Measurements from ENCODE around the gene NUP205. TPM values are rescaled to one million over a fixed set of nuclear protein-coding genes. Genes with fewer than 3 reads are reported as not detected.

The NUP205 gene
- total RNA-seq, 1 donor from 2014 or later: 66.1 TPM

DNA sequence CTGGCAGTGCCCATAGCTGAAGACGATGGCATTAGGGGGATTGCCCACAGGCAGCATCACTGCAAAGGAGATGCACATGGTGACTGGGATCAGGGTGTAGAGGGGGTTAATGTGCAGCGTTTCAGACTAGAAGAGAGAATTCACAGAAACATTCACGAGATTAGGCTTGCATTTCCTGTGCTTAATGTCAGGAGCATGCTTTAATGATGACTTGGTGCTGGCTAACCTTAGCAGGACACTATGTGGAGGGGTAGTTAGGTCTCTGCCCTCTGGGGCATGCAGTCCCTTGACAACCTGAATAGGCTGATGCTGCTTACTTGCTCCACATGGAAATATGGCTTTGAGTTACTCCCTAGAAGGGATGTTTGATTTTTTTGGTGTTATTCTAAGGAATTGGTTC lies 126.4 kb downstream of the NUP205 start:
- Mint-ChIP-seq H3K27ac (ENCODE audit: unreplicated experiment) (no peak overlapping the region), H3K4me3 (ENCODE audit: unreplicated experiment) (no peak overlapping the region), H3K4me1 (ENCODE audit: unreplicated experiment) (peaks cover 15% of the 10 kb centered on the region), H3K27me3 (ENCODE audit: unreplicated experiment) (peaks cover 8% of the 10 kb centered on the region), H3K36me3 (ENCODE audit: low read depth, unreplicated experiment) (peaks cover 14% of the 10 kb centered on the region), H3K9me3 (ENCODE audit: unreplicated experiment) (no peaks in the 10 kb centered on the region)
- TF ChIP-seq, protein P1, sequence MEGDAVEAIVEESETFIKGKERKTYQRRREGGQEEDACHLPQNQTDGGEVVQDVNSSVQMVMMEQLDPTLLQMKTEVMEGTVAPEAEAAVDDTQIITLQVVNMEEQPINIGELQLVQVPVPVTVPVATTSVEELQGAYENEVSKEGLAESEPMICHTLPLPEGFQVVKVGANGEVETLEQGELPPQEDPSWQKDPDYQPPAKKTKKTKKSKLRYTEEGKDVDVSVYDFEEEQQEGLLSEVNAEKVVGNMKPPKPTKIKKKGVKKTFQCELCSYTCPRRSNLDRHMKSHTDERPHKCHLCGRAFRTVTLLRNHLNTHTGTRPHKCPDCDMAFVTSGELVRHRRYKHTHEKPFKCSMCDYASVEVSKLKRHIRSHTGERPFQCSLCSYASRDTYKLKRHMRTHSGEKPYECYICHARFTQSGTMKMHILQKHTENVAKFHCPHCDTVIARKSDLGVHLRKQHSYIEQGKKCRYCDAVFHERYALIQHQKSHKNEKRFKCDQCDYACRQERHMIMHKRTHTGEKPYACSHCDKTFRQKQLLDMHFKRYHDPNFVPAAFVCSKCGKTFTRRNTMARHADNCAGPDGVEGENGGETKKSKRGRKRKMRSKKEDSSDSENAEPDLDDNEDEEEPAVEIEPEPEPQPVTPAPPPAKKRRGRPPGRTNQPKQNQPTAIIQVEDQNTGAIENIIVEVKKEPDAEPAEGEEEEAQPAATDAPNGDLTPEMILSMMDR (IDR thresholded peaks at IDR 0.05; ENCODE audit: unreplicated experiment): no peak
- DNase-seq (ENCODE audit: low spot score): no peak

DNA sequence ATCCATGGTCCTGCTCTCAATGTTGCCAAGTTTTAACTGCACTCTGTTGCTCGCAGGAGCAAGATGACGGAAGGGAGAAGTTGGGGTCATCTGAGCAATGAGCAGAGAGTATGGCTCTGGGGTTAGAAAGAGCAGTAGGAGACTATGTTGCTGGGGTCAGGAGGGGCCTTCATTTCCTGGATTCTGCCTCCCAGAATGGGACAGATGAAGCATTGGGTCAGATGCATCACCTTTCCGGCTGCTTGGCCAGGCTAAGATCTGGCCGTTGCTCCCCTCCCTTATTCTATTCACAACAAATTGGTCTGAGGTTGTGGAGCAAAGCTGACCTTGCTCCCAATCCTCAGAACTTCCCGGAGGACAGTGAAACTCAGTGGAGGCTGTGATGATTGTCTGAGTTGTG lies 127.0 kb downstream of the NUP205 start:
- no peak overlapping the region for H3K27ac Mint-ChIP-seq (ENCODE audit: unreplicated experiment)
- TF ChIP-seq, protein P1 (IDR thresholded peaks at IDR 0.05; ENCODE audit: unreplicated experiment): no peak

DNA sequence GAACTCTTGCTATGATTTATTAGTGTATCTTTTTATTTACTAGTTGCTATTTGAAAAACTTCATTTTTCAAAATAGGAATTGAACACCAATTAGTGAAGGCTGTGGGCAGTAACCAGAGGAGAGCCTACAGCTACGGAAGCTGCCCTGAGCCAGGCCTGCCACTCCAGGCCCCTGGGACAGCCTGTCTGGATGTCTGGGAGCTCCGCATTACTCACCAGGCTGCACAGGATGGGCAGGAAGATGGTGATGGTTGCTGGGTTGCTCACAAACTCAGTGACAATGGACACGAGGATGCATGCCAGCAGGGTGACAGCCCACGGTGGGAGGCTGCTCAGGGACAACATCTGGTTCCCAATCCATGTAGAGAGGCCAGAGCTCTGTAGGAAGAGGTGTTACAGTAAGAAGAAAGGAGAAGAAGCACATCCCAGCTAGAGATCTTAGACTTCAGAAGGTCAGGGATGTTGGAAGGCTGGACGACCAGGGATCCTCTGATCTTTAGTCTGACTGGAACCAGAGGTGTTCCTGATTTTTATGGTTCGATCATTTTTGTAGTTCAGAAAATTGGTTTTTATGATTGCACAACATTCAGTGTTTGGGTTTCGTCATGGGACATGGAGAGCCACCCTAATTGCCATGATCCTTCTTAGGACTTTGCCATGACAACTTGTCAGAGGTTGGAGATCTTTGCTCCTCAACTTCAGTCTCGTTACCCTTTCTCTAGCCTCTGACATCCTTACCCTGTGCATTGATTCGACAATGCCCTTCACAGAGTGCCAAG lies 127.8 kb downstream of the NUP205 start:
- H3K27me3 Mint-ChIP-seq (ENCODE audit: unreplicated experiment): peaks cover 8% of the 10 kb centered on the region
- peaks cover 17% of the 10 kb centered on the region for H3K4me1 Mint-ChIP-seq (ENCODE audit: unreplicated experiment)
- H3K36me3 Mint-ChIP-seq (ENCODE audit: low read depth, unreplicated experiment): peaks cover 17% of the 10 kb centered on the region
- DNase-seq (ENCODE audit: low spot score): no peak
- H3K4me3 Mint-ChIP-seq (ENCODE audit: unreplicated experiment): no peak overlapping the region
- H3K27ac Mint-ChIP-seq (ENCODE audit: unreplicated experiment): no peak overlapping the region
- TF ChIP-seq, protein P1 (IDR thresholded peaks at IDR 0.05; ENCODE audit: unreplicated experiment): no peak
- H3K9me3 Mint-ChIP-seq (ENCODE audit: unreplicated experiment): no peaks in the 10 kb centered on the region

More for the DNA sequence above, 127.0 kb downstream of the NUP205 start:
- Mint-ChIP-seq H3K9me3 (ENCODE audit: unreplicated experiment) (no peaks in the 10 kb centered on the region), H3K36me3 (ENCODE audit: low read depth, unreplicated experiment) (peaks cover 17% of the 10 kb centered on the region), H3K4me1 (ENCODE audit: unreplicated experiment) (peaks cover 15% of the 10 kb centered on the region), H3K4me3 (ENCODE audit: unreplicated experiment) (no peak overlapping the region), H3K27me3 (ENCODE audit: unreplicated experiment) (peaks cover 8% of the 10 kb centered on the region)
- DNase-seq (ENCODE audit: low spot score): no peak

DNA sequence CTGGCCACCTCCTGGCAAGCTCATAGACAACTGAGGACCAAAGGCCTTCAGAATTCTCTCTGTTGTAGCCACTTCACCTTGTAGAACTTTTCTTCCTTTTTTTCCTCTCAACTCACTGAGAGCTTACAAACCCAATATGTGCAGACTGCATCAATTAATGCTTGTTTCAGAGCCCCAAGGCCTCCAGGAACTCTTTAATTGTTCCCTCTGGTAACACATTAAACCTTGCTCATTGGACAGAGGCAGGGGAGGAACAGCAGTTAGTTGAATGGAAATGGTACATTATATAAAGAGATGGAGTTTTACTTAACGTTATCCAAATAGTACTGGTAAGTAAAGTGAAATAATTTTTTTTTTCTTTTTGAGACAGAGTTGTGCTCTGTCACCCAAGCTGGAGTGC lies 129.7 kb downstream of the NUP205 start:
- TF ChIP-seq, protein P1 (IDR thresholded peaks at IDR 0.05; ENCODE audit: unreplicated experiment): no peak
- H3K9me3 Mint-ChIP-seq (ENCODE audit: unreplicated experiment): no peaks in the 10 kb centered on the region
- peaks cover 8% of the 10 kb centered on the region for H3K27me3 Mint-ChIP-seq (ENCODE audit: unreplicated experiment)
- H3K4me3 Mint-ChIP-seq (ENCODE audit: unreplicated experiment): no peak overlapping the region
- H3K4me1 Mint-ChIP-seq (ENCODE audit: unreplicated experiment): peaks cover 30% of the 10 kb centered on the region
- H3K36me3 Mint-ChIP-seq (ENCODE audit: low read depth, unreplicated experiment): peaks cover 15% of the 10 kb centered on the region
- H3K27ac Mint-ChIP-seq (ENCODE audit: unreplicated experiment): no peak overlapping the region
- no peak for DNase-seq (ENCODE audit: low spot score)

DNA sequence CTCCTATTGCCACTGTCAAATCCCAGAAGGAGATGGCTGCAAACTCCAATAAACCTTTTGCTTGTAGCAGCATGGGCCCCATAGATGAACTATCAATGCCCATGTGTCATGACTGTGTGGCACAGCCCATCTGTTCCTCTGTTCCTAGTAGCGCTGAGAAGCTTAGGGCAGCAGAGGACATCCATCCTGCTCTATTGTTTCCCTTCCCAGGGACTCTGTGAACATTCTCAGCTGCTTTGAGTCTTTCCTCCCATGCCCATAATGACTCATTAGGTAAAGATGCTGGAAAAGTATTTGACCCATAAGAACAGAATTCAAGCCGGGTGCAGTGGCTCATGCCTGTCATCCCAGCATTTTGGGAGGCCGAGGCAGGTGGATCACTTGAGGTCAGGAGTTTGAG lies 132.8 kb downstream of the NUP205 start:
- TF ChIP-seq, protein P1 (IDR thresholded peaks at IDR 0.05; ENCODE audit: unreplicated experiment): no peak
- Mint-ChIP-seq H3K36me3 (ENCODE audit: low read depth, unreplicated experiment) (peaks cover 14% of the 10 kb centered on the region), H3K27ac (ENCODE audit: unreplicated experiment) (no peak overlapping the region), H3K4me3 (ENCODE audit: unreplicated experiment) (no peak overlapping the region), H3K27me3 (ENCODE audit: unreplicated experiment) (peaks cover 3% of the 10 kb centered on the region), H3K4me1 (ENCODE audit: unreplicated experiment) (peaks cover 21% of the 10 kb centered on the region), H3K9me3 (ENCODE audit: unreplicated experiment) (no peaks in the 10 kb centered on the region)
- no peak for DNase-seq (ENCODE audit: low spot score)

All from endothelial cell (in vitro differentiated cells).